Left forelimb (tissue), 1 donor: ENCODE results near the gene MAMDC2.
"Not testable (repeated sequence)": the region's sequence is repeated elsewhere in the genome, so short reads cannot be mapped to it uniquely, and the experiment has no call there.

Experiments used
- DNase-seq: peaks from one replicate; pipeline ENCODE4 v3.0.0-alpha.2; 2018; ENCODE audit warnings: low spot score

MAMDC2 gene

DNA sequence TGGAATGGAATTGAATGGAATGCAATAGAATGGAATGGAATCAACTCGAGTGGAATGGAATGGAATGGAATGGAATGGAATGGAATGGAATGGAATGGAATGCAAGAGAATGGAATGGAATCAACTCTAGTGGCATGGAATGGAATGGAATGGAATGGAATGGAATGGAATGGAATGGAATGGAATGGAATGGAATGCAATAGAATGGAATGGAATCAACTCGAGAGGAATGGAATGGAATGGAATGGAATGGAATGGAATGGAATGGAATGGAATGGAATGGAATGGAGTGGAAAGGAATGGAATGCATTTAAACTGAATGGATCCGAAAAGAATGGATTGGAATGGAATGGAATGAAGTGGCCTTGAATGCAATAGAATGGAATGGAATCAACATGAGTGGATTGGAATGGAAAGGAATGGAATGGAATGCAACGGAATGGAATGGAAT, 5.5 kb upstream of the MAMDC2 start:
- not testable (repeated sequence) for DNase-seq

- DNase-seq: no peak
Observed at GRCh38 chr9:70040376-70040903, 3.2 kb upstream of the MAMDC2 start.

DNA sequence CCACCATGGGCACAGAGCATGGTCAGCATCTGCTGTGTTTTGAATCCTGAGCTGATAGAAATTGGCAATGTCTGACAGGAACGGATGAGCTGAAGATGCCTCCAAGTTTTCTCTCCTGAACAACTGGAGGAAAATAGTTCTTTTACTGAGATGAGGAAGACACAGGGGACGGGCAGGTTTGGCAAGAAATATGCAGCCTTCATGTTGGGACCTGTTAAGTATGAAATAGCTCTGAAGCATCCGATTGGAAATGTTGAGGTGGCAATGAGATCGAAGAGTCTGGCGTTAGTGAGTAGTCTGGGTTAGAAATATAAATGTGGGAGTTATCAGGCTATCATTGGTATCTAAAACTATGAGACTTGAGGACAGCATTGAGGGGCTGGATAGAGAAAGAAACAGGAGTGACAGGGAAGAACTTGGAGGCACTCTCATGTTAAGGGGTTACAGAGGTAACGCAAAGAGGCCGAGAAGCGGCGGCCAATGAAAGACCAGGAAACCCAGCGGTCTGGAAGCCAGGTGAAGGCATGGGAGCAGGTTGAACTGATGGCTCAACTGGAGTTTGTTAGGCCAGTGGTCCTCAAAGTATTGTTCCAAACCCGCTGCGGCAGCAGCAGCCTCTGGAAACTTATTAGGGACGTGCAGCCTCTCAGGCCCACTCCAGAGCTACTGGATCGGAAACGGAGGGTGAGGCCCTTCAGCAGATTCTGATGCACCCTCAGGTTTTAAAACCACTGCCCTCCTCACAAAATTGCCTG, 1.0 kb upstream of the MAMDC2 start:
- DNase-seq: no peak

- no peak for DNase-seq
Observed at GRCh38 chr9:70043285-70043684, 363 bp upstream of the MAMDC2 start.

DNA sequence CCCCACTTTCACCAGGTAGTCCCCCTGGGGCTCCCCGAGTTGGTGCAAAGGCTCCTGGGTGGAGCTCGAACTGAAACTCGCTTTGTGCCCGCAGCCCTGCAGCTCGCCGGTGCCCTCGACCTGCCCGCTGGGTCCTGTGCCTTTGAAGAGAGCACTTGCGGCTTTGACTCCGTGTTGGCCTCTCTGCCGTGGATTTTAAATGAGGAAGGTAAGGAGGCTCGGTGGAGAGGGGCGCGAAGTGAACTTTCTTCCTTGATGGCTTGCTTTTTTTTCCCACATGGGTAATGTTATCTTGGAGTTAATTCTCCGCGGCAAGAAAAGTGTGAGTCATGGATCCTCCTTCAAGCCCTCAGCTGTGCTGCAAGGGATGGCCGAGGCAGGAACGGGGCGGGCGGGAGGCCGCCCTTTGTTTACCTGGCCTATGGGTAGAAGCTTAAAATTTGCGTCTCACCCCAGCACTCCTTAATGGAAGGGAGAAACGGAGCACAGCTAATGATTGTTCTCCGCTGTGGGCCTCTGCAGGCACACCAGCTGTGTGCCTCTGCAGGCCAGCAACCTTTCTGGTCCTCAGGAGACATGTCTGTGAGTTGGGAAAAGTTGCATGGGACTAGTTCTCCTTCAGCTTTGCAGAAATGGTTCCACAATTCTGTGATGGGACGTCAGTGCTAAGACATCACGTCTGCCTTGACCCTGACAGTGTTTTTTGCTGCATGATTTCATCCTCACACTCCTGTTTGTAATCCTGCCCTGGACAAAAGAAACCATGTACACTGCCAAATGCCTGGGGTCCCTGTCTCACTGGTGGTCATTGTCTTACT, 1.1 kb downstream of the MAMDC2 start:
- DNase-seq: no peak

DNA sequence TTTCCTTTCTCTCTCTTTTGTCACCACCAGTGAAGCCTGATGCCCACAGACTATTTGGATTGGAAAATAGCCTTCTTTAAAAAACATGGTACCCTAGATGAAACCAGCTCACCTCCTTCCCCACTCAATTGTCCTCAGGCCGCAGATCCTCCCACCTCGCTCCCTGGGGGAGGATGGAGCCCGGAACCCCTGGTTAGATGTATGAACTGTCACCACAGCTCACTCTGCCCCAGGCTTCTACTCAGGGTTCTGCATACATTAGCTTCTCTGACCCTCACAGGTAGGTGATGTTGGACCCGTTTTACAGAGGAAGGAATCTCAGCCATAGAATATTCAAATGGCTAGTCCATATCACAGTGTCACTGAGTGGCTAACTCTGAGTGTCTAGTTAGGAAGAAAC, 1.8 kb downstream of the MAMDC2 start:
- no peak for DNase-seq

DNA sequence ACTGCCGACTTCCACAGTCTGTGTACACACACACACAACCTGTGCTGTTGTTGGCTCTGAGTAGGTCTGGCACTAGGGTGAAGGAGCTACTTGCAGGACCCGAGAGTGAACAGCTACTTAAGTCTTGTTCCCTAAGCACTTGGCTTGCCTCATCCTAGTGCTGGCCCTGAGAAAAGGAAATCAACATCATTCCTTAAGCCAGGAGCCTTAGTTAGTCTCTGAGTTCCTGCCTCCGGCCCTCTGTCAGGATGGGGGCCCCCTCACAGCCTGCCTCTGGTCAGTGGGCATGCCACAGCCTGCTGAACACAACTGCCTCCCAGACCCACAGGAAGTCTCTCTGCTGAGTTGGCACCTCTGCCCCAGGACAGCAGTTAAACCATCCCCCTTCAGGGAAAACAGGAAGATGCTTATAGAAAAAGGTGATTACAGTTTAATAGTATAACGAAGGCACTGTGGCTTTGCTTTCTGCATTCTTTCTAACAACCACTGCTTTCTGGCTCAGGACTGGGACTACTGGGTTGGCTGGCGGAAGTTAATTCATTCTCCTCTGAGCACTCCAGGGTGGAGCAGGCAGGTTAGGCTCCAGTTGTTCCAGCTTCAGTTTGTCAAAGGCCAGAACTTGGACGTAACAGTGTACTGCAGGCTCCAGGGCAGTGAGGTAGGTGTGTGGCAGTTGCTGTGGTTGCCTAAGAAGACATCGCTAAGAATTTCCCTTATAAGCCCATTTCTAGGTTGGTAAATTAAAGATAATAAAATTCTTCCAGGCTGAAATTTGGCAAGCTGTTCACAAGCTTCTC, 2.8 kb downstream of the MAMDC2 start:
- DNase-seq: no peak

GRCh38 chr9:70049236-70049635, 5.6 kb downstream of the MAMDC2 start:
- DNase-seq: no peak

DNA sequence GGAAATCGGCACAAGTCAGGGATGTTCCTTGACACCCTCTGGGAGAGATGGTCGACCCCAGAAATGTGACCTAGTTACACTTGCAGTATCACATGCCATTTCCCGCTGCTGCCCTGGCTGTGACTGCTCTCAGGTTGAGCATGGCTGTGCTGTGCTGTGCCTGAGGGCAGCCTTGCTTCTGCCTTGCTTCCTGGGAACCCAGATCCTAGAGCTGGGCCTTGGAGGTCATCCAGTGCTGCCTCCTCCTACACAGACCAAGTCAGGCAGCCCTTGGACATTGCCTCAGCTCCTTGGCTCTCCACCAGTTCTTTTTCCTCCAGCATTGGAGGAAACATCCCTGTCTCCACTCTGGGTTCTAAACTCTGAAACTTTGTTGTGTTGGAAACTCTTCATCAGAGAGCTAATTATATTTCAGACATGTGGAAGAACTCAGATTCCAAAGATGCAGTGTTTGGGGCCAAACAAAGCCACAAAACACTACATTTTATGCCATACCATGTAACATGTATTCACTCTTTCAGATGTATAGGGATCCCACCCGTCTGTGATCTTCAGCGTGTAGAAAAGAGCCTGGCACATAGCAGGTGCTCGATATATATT, 6.1 kb downstream of the MAMDC2 start:
- no peak for DNase-seq

DNA sequence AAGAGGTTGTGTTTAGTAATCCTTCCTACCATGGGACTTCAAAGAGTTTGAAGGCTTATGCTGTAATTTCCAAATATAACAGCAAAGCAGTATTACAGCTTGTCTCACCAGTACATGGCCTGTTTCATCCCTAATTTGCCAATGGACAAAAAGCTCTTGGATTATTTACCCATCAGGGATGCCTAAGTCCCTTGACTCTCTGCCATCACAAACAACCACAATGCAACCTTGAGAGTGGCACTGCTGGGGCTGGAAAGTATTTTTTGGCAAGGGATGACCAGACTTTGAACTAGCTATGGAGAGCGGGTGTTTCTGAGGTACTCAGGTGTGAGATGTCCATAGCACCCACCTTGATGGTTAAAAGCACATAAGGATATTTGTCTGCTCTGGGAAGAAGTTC, 9.1 kb downstream of the MAMDC2 start:
- DNase-seq: no peak

GRCh38 chr9:70053864-70054263, 10.2 kb downstream of the MAMDC2 start:
- no peak for DNase-seq

DNA sequence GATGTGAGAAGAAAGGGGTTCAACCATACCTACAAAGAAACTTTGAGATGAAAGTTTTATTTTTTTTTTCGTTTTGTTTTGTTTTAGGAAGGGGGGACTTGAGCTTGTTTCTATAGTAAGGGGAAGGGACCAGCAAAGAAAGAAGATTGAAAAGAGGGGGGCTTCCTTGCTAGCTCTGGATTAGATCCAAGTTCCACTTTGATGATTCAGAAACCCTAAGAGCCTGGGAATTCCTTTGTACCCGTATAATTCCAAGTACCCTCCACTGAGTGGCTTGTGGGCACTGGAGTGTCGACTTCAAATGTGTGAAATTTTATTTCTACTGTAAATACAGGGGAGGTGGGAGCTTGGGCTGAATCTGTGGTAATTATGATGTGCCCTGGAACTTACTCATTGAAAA, 10.9 kb downstream of the MAMDC2 start:
- no peak for DNase-seq

DNA sequence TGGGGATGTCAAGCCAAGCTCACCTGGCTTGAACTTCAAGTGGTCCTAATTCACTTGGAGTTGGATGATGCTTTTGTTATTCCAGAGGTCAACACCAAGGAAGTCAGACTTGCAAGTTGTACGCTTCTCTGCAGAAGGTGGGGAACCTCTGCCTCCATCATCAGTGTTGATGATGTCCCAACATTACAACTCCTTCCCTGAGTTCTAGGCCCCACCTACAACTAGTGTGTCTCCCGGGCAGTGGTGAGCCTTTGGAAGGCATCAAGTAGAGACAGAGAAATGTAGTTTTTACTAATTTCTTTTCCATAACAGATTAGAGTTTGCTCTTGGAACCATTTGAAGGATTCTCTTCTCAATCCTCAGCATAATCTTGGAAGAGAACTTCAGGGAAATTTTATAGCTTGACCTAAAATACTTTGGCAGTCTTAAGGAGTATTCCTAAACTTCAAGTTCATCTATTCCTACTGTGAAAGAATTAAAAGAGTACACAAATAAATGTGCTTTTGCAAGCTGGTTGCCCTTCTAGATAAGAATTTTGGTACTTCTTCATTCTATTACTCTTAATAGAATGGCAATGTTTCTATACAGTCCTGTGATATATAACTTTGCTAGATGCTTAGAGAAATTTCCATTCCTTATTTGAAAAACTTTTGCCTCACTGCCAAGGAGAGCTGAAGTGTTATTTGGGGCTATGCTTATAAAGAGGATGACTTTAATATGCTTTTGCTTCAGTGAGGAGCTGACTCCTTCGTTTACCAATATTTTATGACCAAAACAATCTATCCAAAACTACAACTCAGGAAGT, 12.0 kb downstream of the MAMDC2 start:
- DNase-seq: no peak

- DNase-seq: no peak
Observed at GRCh38 chr9:70056211-70056944, 12.7 kb downstream of the MAMDC2 start.

GRCh38 chr9:70058569-70059116, 15.0 kb downstream of the MAMDC2 start:
- DNase-seq: no peak

- DNase-seq: no peak
Observed at GRCh38 chr9:70060148-70060882, 16.7 kb downstream of the MAMDC2 start.

DNA sequence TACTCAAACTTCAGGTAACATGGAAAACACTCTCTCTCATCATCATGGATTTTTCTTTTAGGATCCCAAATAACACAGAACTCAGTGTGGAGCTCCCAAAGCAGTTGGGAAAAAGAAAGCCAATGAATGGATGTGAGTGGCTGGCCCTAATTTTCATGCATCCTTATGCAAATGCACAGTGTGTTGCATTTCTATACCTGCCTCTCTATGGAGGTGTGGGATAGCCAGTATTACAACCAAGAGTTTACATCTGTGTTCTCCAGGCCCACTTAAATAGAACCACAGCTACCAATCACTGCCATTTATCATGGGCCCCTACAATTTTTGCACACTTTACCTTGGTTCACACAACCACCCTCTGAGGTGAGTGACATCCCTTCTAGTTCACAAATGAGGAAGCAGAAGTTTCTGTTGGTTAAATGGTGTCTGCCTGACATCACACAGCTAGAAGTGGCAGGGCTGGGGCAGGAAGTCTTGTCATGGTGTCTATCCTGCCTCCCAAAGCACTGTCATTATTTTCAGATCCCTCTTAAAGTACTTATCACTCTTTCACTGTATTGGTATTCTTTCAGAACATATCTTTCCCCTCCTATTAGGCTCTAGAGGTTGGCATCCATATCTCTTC, 17.3 kb downstream of the MAMDC2 start:
- DNase-seq: no peak

DNA sequence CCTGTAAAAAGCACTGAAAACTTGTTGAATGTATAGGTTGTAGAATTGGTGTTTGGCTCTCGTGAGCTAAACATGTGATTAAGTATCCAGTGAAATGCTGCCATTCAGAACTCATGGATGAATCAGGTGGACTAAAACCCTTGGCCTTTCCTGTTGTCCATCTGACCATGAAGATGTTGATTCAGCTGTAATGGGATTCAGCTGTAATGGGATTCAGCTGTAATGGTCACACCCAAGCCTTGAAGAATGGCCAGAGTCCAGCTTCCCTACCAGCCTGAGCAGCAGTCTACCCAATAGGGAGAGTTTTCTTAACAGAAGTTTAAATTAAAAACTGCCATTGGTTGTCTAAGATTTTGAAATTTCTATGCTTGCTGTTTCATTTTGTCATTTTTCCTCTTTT, 18.1 kb downstream of the MAMDC2 start:
- no peak for DNase-seq

DNA sequence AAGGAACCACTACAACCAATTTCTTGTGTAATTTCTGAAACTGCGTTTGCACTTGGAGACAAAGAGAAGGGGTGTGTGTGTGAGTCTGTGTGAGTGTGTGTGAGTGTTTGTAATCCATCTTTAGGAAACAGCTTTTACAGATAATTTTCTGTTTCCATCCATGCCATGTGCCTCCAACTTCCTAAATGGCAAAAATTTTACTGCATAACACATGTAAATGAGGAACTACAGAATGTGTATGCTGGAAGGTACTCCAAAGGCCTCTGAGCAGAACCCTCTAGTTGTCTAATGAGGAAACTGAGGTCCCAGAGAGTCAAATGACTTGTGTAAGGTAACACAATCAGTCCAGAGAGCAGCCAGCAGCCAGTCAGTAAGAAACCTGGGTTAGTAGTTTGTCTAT, 20.8 kb downstream of the MAMDC2 start:
- no peak for DNase-seq
